ENCODE results near the gene MRPL39.

Gene MRPL39

GRCh38 chr21:25608044-25608737 lies 910 bp upstream of the MRPL39 start:
- peak; percentile 78 for DNase-seq

- no peak for DNase-seq
These were observed 17.4 kb downstream of the MRPL39 start for GRCh38 chr21:25589887-25590286.

GRCh38 chr21:25586791-25587190 lies 20.5 kb downstream of the MRPL39 start:
- DNase-seq, result no peak

- no peak for DNase-seq
These were observed 21.0 kb downstream of the MRPL39 start for GRCh38 chr21:25586326-25586725.

GRCh38 chr21:25584833-25585676 lies 22.2 kb downstream of the MRPL39 start:
- no peak for DNase-seq

- DNase-seq, result no peak
These were observed 23.7 kb downstream of the MRPL39 start for GRCh38 chr21:25583370-25584130.

GRCh38 chr21:25582888-25583287 lies 24.4 kb downstream of the MRPL39 start:
- DNase-seq, result no peak

GRCh38 chr21:25582164-25582790 lies 25.0 kb downstream of the MRPL39 start:
- DNase-seq, result no peak

- DNase-seq, result no peak
These were observed 25.7 kb downstream of the MRPL39 start for GRCh38 chr21:25581582-25581981.

- DNase-seq, result no peak
These were observed 26.4 kb downstream of the MRPL39 start for GRCh38 chr21:25580912-25581260.

- DNase-seq, result no peak
These were observed 27.9 kb downstream of the MRPL39 start for GRCh38 chr21:25579226-25580013.

GRCh38 chr21:25578056-25578961 lies 29.0 kb downstream of the MRPL39 start:
- DNase-seq, result no peak

- DNase-seq, result no peak
These were observed 29.7 kb downstream of the MRPL39 start for GRCh38 chr21:25577424-25578055.

- DNase-seq, result peak; percentile 75
These were observed 33.7 kb downstream of the MRPL39 start for GRCh38 chr21:25573409-25574206.

GRCh38 chr21:25572861-25573310 lies 34.4 kb downstream of the MRPL39 start:
- DNase-seq, result no peak

GRCh38 chr21:25571726-25572121 lies 35.6 kb downstream of the MRPL39 start:
- no peak for DNase-seq

- DNase-seq, result no peak
These were observed 37.6 kb downstream of the MRPL39 start for GRCh38 chr21:25569711-25570110.

GRCh38 chr21:25569084-25569483 lies 38.2 kb downstream of the MRPL39 start:
- DNase-seq, result no peak

- no peak for DNase-seq
These were observed 39.0 kb downstream of the MRPL39 start for GRCh38 chr21:25568246-25568645.

- no peak for DNase-seq
These were observed 39.8 kb downstream of the MRPL39 start for GRCh38 chr21:25567472-25567871.
